Measurements from ENCODE around the gene FOXO3.

GRCh38 chr6:108710551-108710950 is 149.8 kb downstream of the FOXO3 start:
- TF ChIP-seq CTCF (IDR thresholded peaks at IDR 0.05; ENCODE audit: extremely low read depth in 1 of 2, insufficient read depth in 1 of 2, low read depth in 1 of 2, low read length in 2 of 2) (no peak), MAX (IDR thresholded peaks at IDR 0.05; ENCODE audit: insufficient read depth, insufficient read length) (no peak), POLR2A (IDR thresholded peaks at IDR 0.05; ENCODE audit: low read depth, low read length) (no peak), EZH2 (IDR thresholded peaks at IDR 0.05; ENCODE audit: borderline replicate concordance, low read depth, low read length, severe bottlenecking) (no peak), POLR2AphosphoS5 (IDR thresholded peaks at IDR 0.05; ENCODE audit: insufficient read depth, low read depth, low read length) (no peak), FOS (IDR thresholded peaks at IDR 0.05; ENCODE audit: borderline replicate concordance, insufficient read depth, low read length) (no peak), GATA2 (IDR thresholded peaks at IDR 0.05; ENCODE audit: insufficient read depth, insufficient read length, low read depth, low read length) (no peak)
